Astrocyte of the cerebellum (primary cell): ENCODE data around the gene DPAGT1.
A peak's percentile ranks its signal among the peaks of the same experiment; 100 is the strongest.

ENCODE experiments used
- DNase-seq: peaks from one replicate; pipeline ENCODE4 v3.0.0-alpha.2; 2011; ENCODE audit warnings: low read depth
- H3K4me3 ChIP-seq: 2 replicates; pipeline ENCODE4 v1.5.1; 2011; ENCODE audit warnings: mild to moderate bottlenecking, low read depth, low read length, moderate library complexity
- CTCF ChIP-seq: IDR thresholded peaks from 2 replicates; pipeline ENCODE4 v1.5.1; 2012; ENCODE audit warnings: low read length, low read depth, moderate library complexity, mild to moderate bottlenecking; ENCODE audit errors: missing control alignments
- in situ Hi-C: cut with HindIII; loops from 2 replicates; pipeline ENCODE4 v1.10.0; 2017; ENCODE audit warnings: low sequenced_read_pairs

Gene DPAGT1

GRCh38 chr11:119110439-119110838 is 8.8 kb upstream of the DPAGT1 start:
- DNase-seq: no peak
- TF ChIP-seq CTCF: no peak
- no peak overlapping the region for H3K4me3 ChIP-seq
- in situ Hi-C loops: loop anchor here (25.0 kb wide), 1 partner anchor 177 kb away; no protein-coding TSS in a partner anchor

- TF ChIP-seq CTCF: no peak
- H3K4me3 ChIP-seq: no peak overlapping the region
- DNase-seq: no peak
- in situ Hi-C loops: loop anchor here (25.0 kb wide), 1 partner anchor 177 kb away; no protein-coding TSS in a partner anchor
Observed at GRCh38 chr11:119109843-119110242, 8.2 kb upstream of the DPAGT1 start.

GRCh38 chr11:119108857-119109221 is 7.2 kb upstream of the DPAGT1 start:
- H3K4me3 ChIP-seq: peak overlapping the region; percentile 76
- in situ Hi-C loops: loop anchor here (25.0 kb wide), 1 partner anchor 178 kb away; no protein-coding TSS in a partner anchor
- no peak for TF ChIP-seq CTCF
- DNase-seq: no peak

GRCh38 chr11:119108146-119108856 is 6.6 kb upstream of the DPAGT1 start:
- H3K4me3 ChIP-seq: peak overlapping the region; percentile 76
- in situ Hi-C loops: loop anchor here (25.0 kb wide), 1 partner anchor 179 kb away; no protein-coding TSS in a partner anchor
- TF ChIP-seq CTCF: no peak
- no peak for DNase-seq

- in situ Hi-C loops: loop anchor here (25.0 kb wide), 1 partner anchor 180 kb away; no protein-coding TSS in a partner anchor
- no peak for DNase-seq
- no peak for TF ChIP-seq CTCF
- peak overlapping the region; percentile 76 for H3K4me3 ChIP-seq
Observed at GRCh38 chr11:119107538-119108145, 6.0 kb upstream of the DPAGT1 start.

GRCh38 chr11:119106564-119107537 is 5.2 kb upstream of the DPAGT1 start, which contains the start of gene C2CD2L:
TSS of gene C2CD2L (plus strand) at chr11:119107344. CDS start at chr11:119107742, 398 bp downstream.
- in situ Hi-C loops: loop anchor here (25.0 kb wide), 1 partner anchor 180 kb away; no protein-coding TSS in a partner anchor
- TF ChIP-seq CTCF: no peak
- peak within 1 kb of the TSS; percentile 76 for H3K4me3 ChIP-seq
- peak; percentile 63 for DNase-seq
